ENCODE data around the gene TMC3.

Gene TMC3

DNA sequence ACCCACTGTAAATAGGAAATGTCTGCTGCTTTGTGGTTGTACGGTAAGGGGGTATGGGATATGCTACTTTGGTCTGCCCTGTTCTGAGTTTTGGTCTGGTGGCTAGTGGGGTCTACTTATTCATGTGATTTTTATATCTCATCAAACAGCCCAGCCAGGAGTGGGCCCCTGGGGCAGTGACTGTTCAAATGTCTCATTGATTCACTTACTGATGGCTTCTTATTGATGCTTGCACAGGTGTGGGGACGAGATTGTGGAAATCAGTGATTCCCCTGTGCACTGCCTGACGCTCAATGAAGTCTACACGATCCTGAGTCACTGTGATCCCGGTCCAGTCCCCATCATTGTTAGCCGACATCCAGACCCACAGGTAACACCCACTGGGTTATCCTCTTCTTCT lies 88.6 kb downstream of the TMC3 start:
- no peak for TF ChIP-seq GATA3 (IDR thresholded peaks at IDR 0.05; ENCODE audit: low read depth, low read length)
- TF ChIP-seq GATA2 (IDR thresholded peaks at IDR 0.05; ENCODE audit: low read depth, low read length) = no peak

DNA sequence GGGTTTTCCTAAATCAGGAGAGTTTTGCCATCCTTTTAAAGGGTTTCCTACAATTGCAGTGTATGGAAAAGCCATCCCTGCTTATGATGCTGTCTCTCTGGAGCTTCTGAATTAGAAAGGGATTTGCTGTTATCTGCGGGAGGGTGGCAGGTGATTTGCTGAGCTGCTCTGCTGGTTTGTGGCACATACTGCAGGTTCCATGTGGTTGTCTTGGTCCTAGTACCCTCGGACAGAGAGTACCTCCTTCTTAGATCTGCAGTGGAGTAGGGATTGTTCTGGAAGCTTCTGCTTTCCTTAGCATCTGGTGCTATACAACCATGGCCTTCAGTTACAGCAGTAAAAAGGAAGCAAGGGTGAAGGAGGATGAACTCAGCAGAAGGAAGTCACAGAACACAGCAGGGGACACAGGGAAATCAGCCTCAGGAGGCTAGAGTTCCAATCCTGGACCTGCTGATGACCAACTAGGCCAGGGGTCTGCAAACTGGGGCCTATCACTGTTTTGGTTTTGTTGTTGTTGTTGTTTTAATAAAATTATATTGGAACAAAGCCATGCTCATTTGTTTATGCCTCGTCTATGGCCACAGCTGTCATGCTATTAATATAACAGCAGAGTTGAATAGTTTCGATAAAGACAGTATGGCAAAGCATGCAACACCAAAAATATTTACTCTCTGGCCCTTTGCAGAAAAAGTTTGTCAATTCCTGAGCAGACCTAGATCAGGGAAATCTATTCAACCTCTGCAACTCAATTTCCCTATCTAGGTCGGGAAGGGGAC lies 89.6 kb downstream of the TMC3 start:
- no peak for TF ChIP-seq GATA2 (IDR thresholded peaks at IDR 0.05; ENCODE audit: low read depth, low read length)
- no peak for TF ChIP-seq GATA3 (IDR thresholded peaks at IDR 0.05; ENCODE audit: low read depth, low read length)

DNA sequence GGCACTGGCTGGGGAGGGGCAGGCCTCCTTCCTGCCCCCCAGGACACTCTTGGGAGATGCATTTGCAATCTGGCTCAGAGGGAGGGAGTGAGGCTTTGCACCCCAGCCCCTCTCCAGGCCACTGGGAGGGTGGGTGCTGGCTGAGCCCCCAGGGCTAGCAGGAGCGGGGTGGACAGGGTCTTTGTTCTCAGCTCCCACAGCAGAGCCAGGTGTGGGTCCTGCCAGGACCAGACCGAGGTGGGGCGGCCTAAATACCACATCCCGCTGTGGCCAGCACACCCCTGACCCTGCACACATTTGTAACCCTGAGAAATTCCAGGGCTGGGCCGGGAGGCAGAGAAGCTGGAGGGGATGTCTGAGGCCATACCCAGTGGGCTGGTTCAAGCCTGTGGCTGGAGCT lies 91.1 kb downstream of the TMC3 start:
- TF ChIP-seq GATA2 (IDR thresholded peaks at IDR 0.05; ENCODE audit: low read depth, low read length) (no peak), GATA3 (IDR thresholded peaks at IDR 0.05; ENCODE audit: low read depth, low read length) (no peak)

DNA sequence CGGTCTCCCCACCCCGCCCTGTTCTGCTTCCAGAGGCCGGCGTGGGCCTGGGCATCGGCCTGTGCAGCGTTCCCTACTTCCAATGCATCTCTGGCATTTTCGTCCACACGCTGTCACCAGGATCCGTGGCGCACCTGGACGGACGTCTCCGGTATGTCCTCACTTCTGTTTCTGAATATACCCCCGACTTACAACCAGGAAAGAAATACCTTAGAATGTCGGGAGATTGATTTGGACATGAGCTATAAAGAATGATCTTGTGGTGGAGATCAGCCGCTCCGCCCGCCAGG lies 91.5 kb downstream of the TMC3 start:
- TF ChIP-seq GATA2 (IDR thresholded peaks at IDR 0.05; ENCODE audit: low read depth, low read length) (no peak), GATA3 (IDR thresholded peaks at IDR 0.05; ENCODE audit: low read depth, low read length) (no peak)

DNA sequence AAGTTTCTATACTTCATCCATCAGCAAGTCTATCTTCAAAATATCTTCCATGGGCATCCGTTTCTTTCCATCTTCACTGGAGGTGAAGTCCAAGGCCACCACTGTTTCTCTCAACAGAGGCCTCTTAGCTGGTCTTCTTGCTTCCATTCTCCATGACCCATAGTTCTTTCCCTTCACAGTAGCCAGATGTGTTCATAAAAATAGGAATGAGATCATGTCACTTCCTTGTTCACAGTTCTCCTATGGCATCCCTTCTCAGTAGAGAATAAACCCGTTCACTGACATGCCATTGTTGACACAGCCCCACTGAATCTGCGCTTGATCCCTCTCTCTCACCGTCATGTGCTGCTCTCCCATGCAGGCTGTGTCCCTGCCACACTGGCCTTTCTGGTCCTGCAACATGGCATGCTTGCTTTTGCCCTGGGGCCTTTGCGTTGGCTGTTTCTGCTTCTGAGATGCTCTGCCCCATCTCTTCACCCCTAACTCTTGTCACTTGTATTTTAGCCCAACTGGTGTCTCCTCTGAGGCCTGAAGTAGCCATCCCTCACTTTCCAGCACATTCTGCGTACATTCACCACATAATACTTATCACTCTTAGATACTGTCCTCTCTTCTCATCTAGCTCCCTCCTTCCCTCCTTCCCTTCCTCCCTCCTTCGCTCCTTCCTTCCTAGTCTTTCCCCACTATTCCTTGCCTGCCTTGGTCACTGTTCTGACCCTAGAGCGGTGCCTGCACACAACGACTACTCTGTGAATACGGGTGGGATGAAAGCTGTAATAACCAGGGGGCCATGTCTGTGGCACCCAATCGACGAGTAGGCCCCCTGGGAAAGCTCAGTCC lies 92.0 kb downstream of the TMC3 start:
- TF ChIP-seq GATA2 (IDR thresholded peaks at IDR 0.05; ENCODE audit: low read depth, low read length) = no peak
- TF ChIP-seq GATA3 (IDR thresholded peaks at IDR 0.05; ENCODE audit: low read depth, low read length) = no peak

DNA sequence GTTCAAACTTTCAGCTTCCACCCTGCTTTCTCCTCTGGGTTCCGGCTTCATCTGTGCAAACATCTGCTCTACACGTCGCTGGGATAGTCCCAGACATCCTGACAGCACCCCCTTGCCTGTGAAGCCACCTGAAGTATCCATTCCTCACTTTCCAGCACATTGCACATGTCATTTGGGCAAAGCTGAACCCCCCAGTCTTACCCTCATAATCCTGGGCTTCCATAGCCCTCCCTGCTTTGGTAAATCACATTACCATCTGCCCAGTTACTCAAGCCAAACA lies 92.6 kb downstream of the TMC3 start:
- no peak for TF ChIP-seq GATA2 (IDR thresholded peaks at IDR 0.05; ENCODE audit: low read depth, low read length)
- no peak for TF ChIP-seq GATA3 (IDR thresholded peaks at IDR 0.05; ENCODE audit: low read depth, low read length)

Measured in SH-SY5Y (cell line).